Stimulated activated CD4-positive, alpha-beta T cell treated with anti-CD3 and anti-CD28 coated beads, Interleukin-12 subunit alpha, Interleukin-12 subunit beta, amount 100 ng/mL, for 48 hours (primary cell): ENCODE measurements around the gene MFAP1.
"Not testable (repeated sequence)": the region's sequence is repeated elsewhere in the genome, so short reads cannot be mapped to it uniquely, and the experiment has no call there.

Source experiments
- DNase-seq, 3 donors: peaks; one replicate each; pipeline ENCODE4 v3.0.0-alpha.2; 2020; ENCODE audit warnings: low read depth in 2 of 3, low spot score in 1 of 3

The MFAP1 gene

DNA sequence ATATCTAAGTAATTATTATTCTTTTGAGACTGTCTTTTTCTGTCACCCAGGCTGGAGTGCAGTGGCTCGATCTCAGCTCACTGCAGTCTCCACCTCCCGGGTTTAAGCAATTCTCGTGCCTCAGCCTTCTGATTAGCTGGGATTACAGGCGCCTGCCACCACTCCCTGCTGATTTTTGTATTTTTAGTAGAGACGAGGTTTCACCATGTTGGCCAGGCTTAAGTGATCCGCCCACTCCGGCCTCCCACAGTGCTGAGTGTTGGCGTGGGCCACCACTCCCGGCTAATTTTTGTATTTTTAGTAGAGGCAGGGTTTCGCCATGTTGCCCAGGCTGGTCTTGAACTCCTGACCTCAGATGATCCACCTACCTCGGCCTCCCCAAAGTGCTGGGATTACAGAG, 815 bp upstream of the MFAP1 start:
- DNase-seq, result not testable (repeated sequence)

DNA sequence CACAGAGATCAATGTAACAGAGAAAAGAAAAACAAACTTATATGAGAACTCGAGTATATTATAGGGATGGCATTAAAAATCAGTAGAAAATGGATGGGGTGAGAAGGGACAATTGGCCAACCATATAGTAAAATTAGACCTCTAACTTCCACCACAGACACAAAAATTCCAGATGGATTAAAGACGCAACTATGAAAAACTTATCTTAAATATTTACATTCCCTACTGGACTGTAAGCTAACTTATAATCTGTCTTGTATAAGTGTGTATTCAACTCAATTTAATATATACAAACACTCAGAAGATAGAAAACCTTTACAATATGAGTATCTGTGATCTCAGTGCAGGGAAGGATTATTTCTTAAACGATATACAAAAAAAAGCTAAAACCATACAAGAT, 3.0 kb downstream of the MFAP1 start:
- no peak for DNase-seq

DNA sequence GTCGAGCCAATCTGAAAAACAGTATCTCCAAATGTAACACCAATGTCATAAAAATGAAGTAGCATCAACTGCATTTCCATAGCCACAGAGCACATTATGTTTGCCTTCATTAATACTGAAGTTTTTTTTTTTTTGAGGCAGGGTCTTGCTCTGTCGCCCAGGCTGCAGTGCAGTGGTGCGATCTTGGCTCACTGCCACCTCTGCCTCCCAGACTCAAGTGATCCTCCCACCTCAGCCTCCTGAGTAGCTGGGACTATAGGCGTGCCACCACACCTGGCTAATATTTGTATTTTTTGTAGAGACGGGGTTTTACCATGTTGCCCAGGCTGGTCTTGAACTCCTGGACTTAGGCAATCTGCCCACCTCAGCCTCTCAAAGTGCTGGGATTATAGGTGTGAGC, 9.4 kb downstream of the MFAP1 start:
- DNase-seq, result not testable (repeated sequence)

DNA sequence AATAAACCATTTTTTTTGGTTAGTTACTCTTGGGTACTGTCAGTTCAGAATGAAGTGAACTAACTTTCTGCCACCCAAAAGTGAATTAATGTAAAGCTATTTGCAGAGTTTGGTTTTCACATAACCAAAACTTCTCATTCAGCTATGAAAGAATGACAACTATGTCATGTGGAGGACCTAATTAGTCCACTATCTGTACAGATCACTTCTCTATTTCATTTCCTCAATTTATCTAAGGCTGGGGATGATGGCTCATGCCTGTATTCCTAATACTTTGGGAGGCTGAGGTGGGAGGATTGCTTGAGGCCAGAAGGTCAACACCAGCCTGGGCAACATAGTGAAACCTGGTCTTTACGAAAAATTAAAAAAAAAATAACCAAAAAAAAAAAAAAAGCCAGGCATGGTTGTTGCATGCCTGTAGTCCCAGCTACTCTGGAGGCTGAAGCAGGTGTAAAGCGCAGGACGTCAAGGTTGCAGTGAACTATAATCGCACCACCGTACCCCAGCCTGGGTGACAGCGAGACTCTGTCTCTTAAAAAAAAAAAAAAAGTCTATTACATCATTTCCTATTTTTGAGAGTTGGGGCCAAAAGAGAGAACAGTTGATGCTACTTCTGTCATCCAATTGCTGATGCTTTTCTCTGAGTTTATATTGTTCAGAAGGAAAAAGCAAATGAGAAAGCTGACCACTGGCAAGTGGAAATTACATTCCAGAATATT, 15.4 kb downstream of the MFAP1 start:
- DNase-seq, result no peak

DNA sequence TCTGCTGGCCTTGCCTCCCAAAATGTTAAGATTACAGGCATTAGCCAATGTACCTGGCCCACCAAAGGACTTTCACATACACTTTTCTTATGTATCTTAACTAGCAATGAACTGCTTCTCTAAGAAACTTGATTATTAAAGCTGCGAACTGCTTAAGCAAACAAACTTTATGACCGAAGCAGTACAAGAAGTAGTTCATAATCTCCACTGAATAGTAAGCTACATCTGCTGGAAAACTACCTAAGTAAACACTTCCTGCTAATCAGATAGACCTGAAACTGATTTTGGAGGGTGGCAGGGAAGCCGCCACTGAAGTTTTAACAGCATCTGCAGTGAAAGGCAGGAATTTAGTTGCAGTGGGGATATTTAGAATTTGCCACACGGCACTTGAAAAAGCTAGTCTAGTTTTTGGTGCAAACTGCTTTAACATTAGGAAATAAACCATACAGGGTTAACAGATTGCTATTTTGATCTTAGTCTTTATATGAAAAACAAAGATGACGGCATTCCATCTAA, 16.0 kb downstream of the MFAP1 start:
- DNase-seq, result no peak

DNA sequence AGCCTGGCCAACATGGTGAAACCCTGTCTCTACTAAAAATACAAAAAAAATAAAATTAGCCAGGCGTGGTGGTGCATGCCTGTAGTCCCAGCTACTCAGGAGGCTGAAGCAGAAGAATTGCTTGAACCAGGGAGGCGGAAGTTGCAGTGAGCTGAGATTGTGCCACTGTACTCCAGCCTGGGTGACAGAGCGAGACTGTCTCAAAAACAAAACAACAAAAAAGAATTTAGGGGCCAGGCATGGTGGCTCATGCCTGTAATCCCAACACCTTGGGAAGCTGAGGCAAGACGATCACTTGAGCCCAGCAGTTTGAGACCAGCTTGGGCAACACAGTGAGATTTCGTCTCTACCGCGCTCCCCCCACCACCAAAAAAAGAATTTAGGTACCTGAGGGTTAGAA, 21.8 kb downstream of the MFAP1 start:
- DNase-seq, result not testable (repeated sequence)

DNA sequence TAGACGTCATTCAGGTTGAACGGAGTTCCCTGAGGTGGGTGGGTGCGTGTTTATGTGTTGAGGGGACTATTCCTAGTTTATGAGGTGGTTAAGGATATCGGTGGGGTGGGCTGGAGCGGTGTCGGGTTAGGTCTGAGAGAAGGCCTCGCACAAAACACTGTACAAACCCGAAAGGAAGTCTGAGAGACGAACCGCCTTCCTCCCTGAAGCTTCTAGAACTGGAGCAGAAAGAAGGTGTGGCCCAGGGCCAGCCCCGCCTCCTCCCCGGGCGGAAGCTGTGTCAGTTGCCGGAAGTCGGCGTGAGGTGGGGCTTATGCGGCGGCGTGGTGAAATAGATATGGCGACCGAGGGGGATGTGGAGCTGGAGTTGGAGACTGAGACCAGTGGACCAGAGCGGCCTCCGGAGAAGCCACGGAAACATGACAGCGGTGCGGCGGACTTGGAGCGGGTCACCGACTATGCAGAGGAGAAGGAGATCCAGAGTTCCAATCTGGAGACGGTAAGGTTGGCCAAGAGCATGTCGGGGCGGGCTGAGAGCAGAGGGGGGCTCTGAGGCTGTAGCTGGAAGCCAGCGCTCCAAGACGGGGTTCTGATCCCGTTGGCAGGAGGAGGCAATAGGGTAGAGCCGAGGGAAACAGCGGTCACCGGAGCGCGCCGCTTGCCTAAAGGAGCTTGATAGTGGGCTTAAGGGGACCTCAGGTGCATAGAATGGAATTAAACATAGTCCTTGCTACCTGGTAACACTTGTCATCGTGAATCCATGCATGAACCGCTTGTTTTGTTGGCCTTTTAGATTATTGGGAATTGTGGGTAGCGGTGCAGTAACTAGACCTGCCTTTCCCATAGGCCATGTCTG, 24.0 kb downstream of the MFAP1 start, which contains the start of gene HYPK:
Gene HYPK, plus strand, starts transcription at position 314 of the 856 bp plus-strand sequence. Its CDS starts 24 bp downstream, at position 338.
- peak; percentile 75 to 88 (median 86) for DNase-seq

DNA sequence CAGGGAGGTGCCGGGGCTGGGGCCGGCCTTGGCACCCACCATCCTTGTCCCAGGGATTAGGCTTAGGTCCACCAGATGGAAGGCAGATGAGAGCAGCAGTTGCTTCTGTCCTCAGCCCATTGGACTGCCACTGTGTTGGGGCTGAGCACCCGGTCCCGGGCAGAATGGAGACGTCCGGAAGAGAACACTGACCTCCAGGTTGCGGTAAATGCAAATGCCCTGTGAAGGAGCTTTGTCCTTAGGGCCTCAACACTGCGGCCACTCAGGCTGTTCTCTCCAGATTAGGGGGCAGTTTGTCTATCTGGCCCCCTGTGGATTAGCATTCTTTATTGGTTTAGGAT, 24.6 kb downstream of the MFAP1 start, which contains the start of gene SERINC4:
Gene SERINC4, minus strand, starts transcription at position 276 of the 341 bp plus-strand sequence. Its CDS starts 234 bp downstream, at position 42.
- DNase-seq, result no peak

DNA sequence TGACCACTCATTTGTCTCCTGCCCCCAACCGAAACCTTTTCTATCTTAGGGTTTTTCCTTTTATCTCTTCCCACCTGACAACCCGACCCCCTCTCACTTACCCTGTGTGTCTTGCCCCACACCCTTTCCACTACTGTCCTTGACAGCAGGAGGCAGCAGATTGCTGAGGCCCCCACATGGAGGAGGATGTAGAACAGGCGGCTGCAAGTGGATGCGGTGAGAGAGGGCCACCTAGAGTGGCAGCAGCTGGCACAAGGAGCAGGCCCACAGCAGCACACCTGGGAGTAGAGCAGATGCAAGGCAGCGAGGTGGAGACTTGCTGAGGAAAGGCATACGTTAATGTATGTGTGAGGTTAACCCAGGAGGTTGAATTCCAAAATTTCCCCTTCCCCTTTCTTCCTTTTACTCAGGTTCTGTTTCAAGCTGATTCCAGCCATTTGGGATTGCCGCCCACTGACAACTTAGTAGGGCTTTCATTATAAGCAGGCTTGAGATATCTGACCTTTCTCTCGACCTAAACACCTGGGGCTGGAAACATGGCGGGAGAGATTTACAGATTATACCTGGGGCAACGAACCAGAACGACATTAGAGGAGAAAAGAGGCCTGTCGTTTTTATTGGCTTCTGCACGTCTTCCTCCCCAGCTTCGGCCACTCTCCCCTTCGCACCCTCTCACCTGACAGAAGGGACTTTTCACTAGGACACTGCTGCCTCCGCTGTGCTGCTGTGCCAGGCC, 25.1 kb downstream of the MFAP1 start:
- no peak for DNase-seq

DNA sequence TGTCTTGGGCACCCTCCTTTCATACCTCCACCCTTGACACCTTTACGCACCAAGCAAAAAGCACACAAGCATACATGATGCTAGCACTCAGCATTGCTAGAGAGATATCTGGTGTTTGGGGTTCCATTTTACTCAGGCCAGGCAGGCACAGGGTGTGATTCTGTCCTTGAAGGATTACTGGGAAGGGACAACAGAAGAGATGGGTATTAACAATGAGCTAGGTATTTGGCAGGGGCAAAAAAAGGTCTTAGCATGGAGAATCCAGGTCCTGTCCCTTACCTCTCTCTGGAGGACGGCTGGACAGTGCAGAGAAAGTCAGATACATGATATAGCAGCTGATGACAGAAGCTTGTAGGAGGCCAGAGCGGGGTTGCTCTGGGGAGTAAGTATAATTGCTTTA, 27.9 kb downstream of the MFAP1 start:
- no peak for DNase-seq

DNA sequence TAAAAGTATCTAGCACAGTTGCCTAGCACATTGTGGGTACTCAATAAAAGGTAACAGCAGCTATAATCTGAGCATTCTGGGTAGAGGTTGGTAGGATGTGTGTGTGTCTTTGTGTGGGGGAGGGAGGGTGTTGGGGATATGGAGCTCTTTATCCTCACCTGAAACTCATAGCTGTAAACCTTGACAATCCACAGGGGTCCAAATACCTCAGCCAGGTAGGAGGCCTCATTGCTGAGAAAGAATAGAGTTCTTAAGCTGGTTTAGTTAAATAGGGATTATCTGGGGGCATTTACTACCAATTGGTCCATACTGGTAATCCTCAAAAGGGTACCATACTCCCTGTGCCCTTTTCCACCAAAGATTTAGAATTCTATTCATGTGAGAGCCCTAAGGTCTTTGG, 28.5 kb downstream of the MFAP1 start:
- no peak for DNase-seq

DNA sequence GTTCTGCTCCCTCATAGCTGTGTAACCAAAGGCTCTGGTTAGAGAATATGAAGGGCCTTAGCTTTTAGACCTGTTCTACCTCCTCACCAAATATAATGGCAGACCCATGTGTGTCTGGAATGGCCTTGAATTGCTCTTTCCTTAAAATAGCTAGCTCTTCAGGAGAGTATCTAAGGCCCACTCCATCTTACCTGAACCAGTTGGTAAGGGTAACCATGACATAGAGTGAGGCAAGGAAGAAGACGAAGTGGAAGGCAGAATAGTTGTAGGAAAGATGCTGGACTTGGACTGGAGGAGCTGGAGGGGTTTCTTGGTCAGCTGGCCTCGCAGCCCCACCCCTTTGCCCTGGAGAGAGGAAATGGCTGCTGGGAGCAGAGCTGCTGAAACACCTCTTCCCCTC, 29.3 kb downstream of the MFAP1 start:
- no peak for DNase-seq

DNA sequence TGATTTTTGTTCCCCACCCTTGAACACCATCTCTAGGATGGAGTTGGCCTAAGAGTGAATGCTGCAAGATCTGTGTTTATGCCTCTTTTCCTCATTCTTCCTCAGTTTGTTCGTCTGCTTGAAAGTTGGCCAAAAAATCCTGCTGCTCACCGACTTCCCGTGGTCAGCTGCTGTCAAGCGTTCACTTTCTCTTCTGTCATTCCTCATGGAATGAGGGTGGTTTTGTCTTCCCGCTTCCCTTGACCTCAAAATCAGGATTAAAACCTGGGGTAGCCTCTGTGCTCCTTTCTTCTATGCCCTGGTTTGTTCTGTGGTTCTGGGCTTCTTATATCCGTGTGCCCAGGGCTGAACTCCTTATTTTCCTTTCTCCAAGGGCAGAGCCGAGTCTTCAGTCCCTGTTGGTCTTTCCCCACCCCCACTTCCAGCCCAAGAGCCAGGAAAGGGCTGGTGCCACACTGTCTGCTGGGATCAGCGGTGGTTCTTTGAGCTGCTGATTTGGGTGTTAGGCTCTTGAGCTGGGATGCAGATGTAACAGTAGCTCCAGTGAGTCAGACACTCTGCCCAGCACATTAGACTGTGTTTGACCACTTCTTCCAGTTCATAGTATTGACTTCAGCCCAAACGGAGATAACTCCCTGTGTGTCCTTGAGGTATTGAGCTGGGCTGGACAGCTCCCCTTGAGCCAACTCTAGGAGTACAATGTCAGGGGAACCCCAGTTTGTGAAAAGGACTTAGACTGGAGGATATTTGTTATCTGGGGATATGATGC, 30.0 kb downstream of the MFAP1 start:
- no peak for DNase-seq

DNA sequence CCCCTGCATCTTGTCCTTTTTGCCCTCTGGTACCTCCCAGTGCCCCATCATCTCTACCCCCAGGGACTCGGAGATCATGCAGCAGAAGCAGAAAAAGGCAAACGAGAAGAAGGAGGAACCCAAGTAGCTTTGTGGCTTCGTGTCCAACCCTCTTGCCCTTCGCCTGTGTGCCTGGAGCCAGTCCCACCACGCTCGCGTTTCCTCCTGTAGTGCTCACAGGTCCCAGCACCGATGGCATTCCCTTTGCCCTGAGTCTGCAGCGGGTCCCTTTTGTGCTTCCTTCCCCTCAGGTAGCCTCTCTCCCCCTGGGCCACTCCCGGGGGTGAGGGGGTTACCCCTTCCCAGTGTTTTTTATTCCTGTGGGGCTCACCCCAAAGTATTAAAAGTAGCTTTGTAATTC, 30.8 kb downstream of the MFAP1 start:
- DNase-seq, result no peak

DNA sequence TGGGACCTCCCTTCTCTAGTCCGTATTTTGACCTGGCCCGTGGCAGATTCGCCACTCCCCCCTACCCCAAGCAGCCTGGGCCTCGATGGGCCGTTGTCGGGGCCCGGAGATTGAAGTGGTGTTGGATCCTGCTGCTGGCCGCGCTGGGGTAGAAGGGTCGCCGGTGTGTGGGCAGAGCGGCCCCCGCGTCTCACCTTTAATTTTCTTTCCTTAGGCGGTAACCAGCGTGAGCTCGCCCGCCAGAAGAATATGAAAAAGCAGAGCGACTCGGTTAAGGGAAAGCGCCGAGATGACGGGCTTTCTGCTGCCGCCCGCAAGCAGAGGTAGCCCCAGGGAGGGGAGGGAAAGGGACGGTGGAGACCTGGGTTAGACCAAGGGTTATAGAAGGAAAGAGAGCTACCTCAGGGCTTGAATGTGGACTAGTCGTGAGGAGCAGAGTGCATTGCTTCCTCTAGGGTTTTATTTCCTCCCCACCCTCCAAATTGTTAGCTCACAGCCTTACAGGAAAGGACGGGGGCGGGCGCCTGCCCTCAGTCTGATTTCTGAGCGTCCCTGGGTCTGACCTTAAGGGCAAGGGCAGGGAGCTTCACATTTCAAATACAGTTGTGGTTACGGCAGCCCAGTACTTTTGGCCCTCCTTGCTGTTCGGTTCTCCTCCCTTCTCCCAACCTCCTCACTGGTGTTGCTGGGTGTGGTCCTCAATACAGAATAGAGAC, 31.6 kb downstream of the MFAP1 start:
- DNase-seq, result peak in 1 of 3 donors; percentile 12

DNA sequence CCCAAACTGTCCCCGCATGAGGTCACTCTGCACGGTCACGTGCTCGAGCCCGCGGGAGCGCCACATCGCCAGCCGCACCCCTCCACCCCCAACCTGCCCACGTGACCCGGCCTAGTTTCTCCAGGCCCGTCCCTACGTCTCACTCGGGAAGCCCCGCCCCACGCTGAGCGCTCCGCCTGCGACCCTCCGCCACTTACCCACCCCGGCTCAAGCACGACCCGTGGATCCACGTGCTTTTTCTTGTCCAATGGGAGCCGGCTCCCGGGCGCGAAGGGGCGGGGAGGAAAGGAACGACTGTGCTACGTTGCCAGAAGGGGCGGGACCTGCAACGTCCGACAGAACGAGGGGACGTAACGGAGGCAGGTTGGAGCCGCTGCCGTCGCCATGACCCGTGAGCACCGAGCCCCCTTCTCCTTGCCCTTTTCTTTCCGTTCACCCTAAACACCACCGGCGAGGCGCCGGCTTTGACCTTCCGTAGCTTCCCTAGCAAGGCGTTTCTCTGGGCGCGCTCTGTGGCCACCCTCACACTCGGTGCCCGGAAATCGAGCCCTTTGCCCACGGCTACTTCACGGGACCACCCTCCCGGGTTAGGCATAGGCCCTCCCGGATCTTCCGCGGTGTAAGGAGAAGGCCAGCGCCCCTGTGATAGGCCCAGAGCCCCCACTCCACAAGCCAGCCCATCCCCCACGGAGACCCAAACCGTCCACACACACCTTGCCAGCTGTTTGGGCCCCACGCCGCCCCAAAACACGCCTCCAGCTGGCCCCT, 32.3 kb downstream of the MFAP1 start, which contains the start of gene SERF2:
Gene SERF2, plus strand, starts transcription at position 328 of the 768 bp plus-strand sequence. Its CDS starts 57 bp downstream, at position 385.
- peak; percentile 100 for DNase-seq

DNA sequence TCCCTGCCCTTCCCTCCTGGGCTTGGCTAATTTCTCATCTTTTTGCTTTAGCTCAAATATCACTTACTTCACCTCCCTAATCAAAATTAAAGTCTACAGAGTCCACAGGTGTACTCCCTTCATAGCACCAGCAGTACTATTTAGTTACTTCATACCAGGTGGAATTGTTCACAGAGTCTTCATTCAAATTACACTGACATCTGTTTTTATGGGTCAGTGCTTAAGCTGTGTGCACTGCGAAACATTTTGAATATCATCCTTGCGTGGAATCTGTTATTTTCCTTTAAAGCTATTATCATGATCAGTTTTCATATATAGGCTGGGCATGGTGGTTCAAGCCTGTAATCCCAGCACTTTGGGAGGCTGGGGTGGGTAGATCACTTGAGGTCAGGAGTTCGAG, 35.1 kb downstream of the MFAP1 start:
- no peak for DNase-seq

DNA sequence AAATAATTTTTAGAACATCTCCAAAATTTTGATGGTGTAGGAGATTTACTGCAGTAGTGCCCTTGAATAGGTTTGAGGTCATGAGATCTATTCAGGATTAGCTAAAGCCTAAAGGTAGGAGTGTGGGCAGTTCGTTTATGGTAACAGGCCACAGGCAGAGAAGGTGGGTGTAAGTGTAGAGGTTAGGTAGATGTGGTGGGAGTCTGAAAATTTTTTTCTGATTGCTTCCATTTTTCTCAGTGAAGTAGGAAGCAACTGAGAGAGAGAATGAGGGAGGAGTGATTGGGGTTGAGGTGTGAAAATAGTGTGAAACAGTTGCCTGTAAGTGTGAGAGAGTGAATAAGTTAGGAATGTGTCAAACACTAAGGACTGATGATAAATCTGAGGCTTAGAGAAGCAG, 45.5 kb downstream of the MFAP1 start:
- no peak for DNase-seq

DNA sequence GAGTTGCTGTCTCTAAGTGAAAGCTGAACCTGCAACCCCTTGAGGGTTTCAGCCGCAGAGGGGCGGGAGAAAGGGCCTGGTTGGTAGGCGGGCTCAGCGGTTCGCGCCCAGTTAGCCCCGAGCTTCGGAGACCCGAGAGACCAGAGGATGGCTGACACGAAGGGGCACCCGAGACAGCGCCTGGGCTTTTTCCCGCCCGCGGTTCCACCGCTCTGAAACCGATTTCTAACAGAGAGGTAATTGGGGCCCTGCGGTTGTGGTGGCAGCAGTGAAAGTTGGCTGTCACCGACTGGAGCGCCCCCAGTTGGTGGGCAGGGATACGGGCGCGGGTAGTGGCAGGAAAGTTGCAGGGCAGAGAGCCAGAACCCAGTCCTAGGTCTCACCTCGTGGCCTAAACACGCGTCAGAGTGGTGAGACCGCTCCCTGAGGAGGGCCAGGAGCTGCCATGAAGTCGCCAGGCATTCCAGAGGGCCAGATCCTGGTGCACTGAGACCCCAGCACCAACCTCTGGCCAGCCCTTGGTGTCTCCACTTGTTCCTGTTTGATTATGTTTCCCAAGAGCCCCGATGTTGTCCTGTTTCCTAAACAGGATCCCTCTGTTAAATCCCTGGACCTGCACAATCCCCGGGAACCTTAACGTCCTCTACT, 47.1 kb downstream of the MFAP1 start:
- DNase-seq, result peak; percentile 86 to 90 (median 86)
